Measurements from ENCODE around the gene EIF3C. TPM values are rescaled to one million over a fixed set of nuclear protein-coding genes. Genes with fewer than 3 reads are reported as not detected.
"Not testable (repeated sequence)": the region's sequence is repeated elsewhere in the genome, so short reads cannot be mapped to it uniquely, and the experiment has no call there.

EIF3C gene
- total RNA-seq, result 100 to 1,000 TPM; 415 to 434 TPM

- H3K9me3 Mint-ChIP-seq; H3K27me3 Mint-ChIP-seq; H3K4me1 Mint-ChIP-seq; H3K27ac Mint-ChIP-seq; H3K4me3 Mint-ChIP-seq; H3K36me3 Mint-ChIP-seq (ENCODE audit: low read depth); CTCF ChIA-PET; POLR2A ChIA-PET; DNase-seq: not testable (repeated sequence)
Measured at GRCh38 chr16:28711220-28712083, at the start of gene EIF3C. Gene EIF3C, plus strand, starts transcription at chr16:28711464. Its CDS starts 223 bp downstream, at chr16:28711687.

GRCh38 chr16:28666264-28666663 is 45.0 kb upstream of the EIF3C start:
- H3K4me1 Mint-ChIP-seq; H3K36me3 Mint-ChIP-seq (ENCODE audit: low read depth); H3K27ac Mint-ChIP-seq; POLR2A ChIA-PET; H3K9me3 Mint-ChIP-seq; H3K4me3 Mint-ChIP-seq; H3K27me3 Mint-ChIP-seq; CTCF ChIA-PET; DNase-seq: not testable (repeated sequence)

GRCh38 chr16:28667480-28667879 is 43.8 kb upstream of the EIF3C start:
- H3K9me3 Mint-ChIP-seq; H3K27ac Mint-ChIP-seq; H3K27me3 Mint-ChIP-seq; DNase-seq; H3K4me3 Mint-ChIP-seq; CTCF ChIA-PET; H3K4me1 Mint-ChIP-seq; POLR2A ChIA-PET; H3K36me3 Mint-ChIP-seq (ENCODE audit: low read depth): not testable (repeated sequence)

GRCh38 chr16:28668199-28668598 is 43.1 kb upstream of the EIF3C start:
- H3K4me1 Mint-ChIP-seq; H3K27me3 Mint-ChIP-seq; DNase-seq; CTCF ChIA-PET; POLR2A ChIA-PET; H3K4me3 Mint-ChIP-seq; H3K27ac Mint-ChIP-seq; H3K36me3 Mint-ChIP-seq (ENCODE audit: low read depth); H3K9me3 Mint-ChIP-seq: not testable (repeated sequence)

- H3K9me3 Mint-ChIP-seq; CTCF ChIA-PET; DNase-seq; H3K27me3 Mint-ChIP-seq; H3K36me3 Mint-ChIP-seq (ENCODE audit: low read depth); H3K4me1 Mint-ChIP-seq; H3K27ac Mint-ChIP-seq; H3K4me3 Mint-ChIP-seq; POLR2A ChIA-PET: not testable (repeated sequence)
Measured at GRCh38 chr16:28688327-28688952, 22.8 kb upstream of the EIF3C start.

GRCh38 chr16:28689425-28689824 is 21.8 kb upstream of the EIF3C start:
- H3K9me3 Mint-ChIP-seq; H3K36me3 Mint-ChIP-seq (ENCODE audit: low read depth); H3K27ac Mint-ChIP-seq; H3K27me3 Mint-ChIP-seq; DNase-seq; POLR2A ChIA-PET; H3K4me1 Mint-ChIP-seq; H3K4me3 Mint-ChIP-seq; CTCF ChIA-PET: not testable (repeated sequence)

- H3K4me3 Mint-ChIP-seq; H3K27ac Mint-ChIP-seq; H3K4me1 Mint-ChIP-seq; H3K27me3 Mint-ChIP-seq; H3K36me3 Mint-ChIP-seq (ENCODE audit: low read depth); POLR2A ChIA-PET; DNase-seq; CTCF ChIA-PET; H3K9me3 Mint-ChIP-seq: not testable (repeated sequence)
Measured at GRCh38 chr16:28691722-28692121, 19.5 kb upstream of the EIF3C start.

- H3K27me3 Mint-ChIP-seq; CTCF ChIA-PET; H3K36me3 Mint-ChIP-seq (ENCODE audit: low read depth); H3K4me1 Mint-ChIP-seq; H3K4me3 Mint-ChIP-seq; H3K27ac Mint-ChIP-seq; H3K9me3 Mint-ChIP-seq; DNase-seq; POLR2A ChIA-PET: not testable (repeated sequence)
Measured at GRCh38 chr16:28693257-28693950, 17.9 kb upstream of the EIF3C start.

- H3K4me1 Mint-ChIP-seq; H3K9me3 Mint-ChIP-seq; H3K36me3 Mint-ChIP-seq (ENCODE audit: low read depth); CTCF ChIA-PET; DNase-seq; H3K4me3 Mint-ChIP-seq; POLR2A ChIA-PET; H3K27ac Mint-ChIP-seq; H3K27me3 Mint-ChIP-seq: not testable (repeated sequence)
Measured at GRCh38 chr16:28699792-28700191, 11.5 kb upstream of the EIF3C start.

- H3K9me3 Mint-ChIP-seq; DNase-seq; H3K4me1 Mint-ChIP-seq; H3K27me3 Mint-ChIP-seq; H3K36me3 Mint-ChIP-seq (ENCODE audit: low read depth); CTCF ChIA-PET; POLR2A ChIA-PET; H3K27ac Mint-ChIP-seq; H3K4me3 Mint-ChIP-seq: not testable (repeated sequence)
Measured at GRCh38 chr16:28700349-28700748, 10.9 kb upstream of the EIF3C start.

- CTCF ChIA-PET; H3K4me1 Mint-ChIP-seq; DNase-seq; POLR2A ChIA-PET; H3K36me3 Mint-ChIP-seq (ENCODE audit: low read depth); H3K9me3 Mint-ChIP-seq; H3K27ac Mint-ChIP-seq; H3K27me3 Mint-ChIP-seq; H3K4me3 Mint-ChIP-seq: not testable (repeated sequence)
Measured at GRCh38 chr16:28701384-28701783, 9.9 kb upstream of the EIF3C start.

GRCh38 chr16:28704246-28704645 is 7.0 kb upstream of the EIF3C start:
- H3K27ac Mint-ChIP-seq; H3K4me3 Mint-ChIP-seq; H3K27me3 Mint-ChIP-seq; H3K36me3 Mint-ChIP-seq (ENCODE audit: low read depth); CTCF ChIA-PET; POLR2A ChIA-PET; H3K4me1 Mint-ChIP-seq; DNase-seq; H3K9me3 Mint-ChIP-seq: not testable (repeated sequence)

- H3K9me3 Mint-ChIP-seq; H3K4me1 Mint-ChIP-seq; H3K27ac Mint-ChIP-seq; H3K36me3 Mint-ChIP-seq (ENCODE audit: low read depth); POLR2A ChIA-PET; H3K4me3 Mint-ChIP-seq; H3K27me3 Mint-ChIP-seq; CTCF ChIA-PET; DNase-seq: not testable (repeated sequence)
Measured at GRCh38 chr16:28722852-28723650, 11.8 kb downstream of the EIF3C start.

All from activated CD4-positive, alpha-beta memory T cell treated with anti-CD3 and anti-CD28 coated beads, Interleukin-2, amount 10 ng/mL, durations not matched to agents 7 days and 5 days (primary cell).